ENCODE results near the gene SPOCK3.

SPOCK3 gene

DNA sequence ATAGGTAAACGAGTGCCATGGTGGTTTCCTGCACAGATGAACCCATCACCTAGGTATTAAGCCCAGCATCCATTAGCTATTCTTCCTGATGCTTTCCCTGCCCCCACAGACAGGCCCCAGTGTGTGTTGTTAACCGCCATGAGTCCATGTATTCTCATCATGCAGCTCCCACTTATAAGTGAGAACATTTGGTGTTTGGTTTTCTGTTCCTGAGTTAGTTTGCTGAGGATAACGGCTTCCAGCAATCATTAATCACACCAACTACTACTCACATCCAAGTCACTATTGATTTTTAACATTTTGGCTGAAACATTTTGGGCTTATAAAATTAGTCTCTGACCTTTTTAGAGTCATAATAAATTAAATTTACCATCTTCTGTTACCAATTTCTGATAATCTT, 205.3 kb downstream of the SPOCK3 start:
- H3K4me1 ChIP-seq (ENCODE audit: insufficient read depth, insufficient read length), result no peaks in the 10 kb centered on the region
- no peak overlapping the region for H3K9ac ChIP-seq (ENCODE audit: insufficient read length, low read depth)
- H3K4me3 ChIP-seq (ENCODE audit: insufficient read length, low read depth), result no peak overlapping the region
- TF ChIP-seq SUZ12 (IDR thresholded peaks at IDR 0.05; ENCODE audit: extremely low read depth, insufficient read depth, insufficient read length), result no peak
- TF ChIP-seq ZNF274 (IDR thresholded peaks at IDR 0.05; ENCODE audit: low read depth, low read length), result no peak
- H3K36me3 ChIP-seq (ENCODE audit: insufficient read depth, insufficient read length, low read length), result no peaks in the 10 kb centered on the region
- no peaks in the 10 kb centered on the region for H3K9me3 ChIP-seq (ENCODE audit: insufficient read depth, low read length)
- no peaks in the 10 kb centered on the region for H3K27me3 ChIP-seq (ENCODE audit: insufficient read depth, insufficient read length)
- no peak for DNase-seq (ENCODE audit: low read depth, low spot score)

DNA sequence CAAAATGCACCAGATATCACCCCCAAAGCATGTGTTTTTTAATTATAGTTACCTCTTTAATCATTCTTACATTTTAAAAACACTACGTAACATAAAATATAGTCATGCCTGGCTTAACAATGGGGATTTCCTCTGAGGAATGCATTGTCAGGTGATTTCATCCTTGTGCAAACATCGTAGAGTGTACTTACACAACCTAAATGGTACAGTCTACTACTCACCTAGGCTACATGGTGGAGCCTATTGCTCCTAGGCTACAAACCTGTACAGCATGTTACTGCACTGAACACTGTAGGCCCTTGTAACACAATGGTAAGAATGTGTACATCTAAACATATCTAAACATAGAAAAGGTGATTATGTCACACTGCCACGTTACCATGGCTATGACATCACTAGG, 208.6 kb downstream of the SPOCK3 start:
- Histone ChIP-seq H3K36me3 (ENCODE audit: insufficient read depth, insufficient read length, low read length) (no peaks in the 10 kb centered on the region), H3K4me1 (ENCODE audit: insufficient read depth, insufficient read length) (no peaks in the 10 kb centered on the region), H3K9me3 (ENCODE audit: insufficient read depth, low read length) (no peaks in the 10 kb centered on the region), H3K27me3 (ENCODE audit: insufficient read depth, insufficient read length) (no peaks in the 10 kb centered on the region), H3K9ac (ENCODE audit: insufficient read length, low read depth) (no peak overlapping the region), H3K4me3 (ENCODE audit: insufficient read length, low read depth) (no peak overlapping the region)
- no peak for TF ChIP-seq YY1 (IDR thresholded peaks at IDR 0.05; ENCODE audit: insufficient read depth, insufficient read length)
- no peak for TF ChIP-seq SUZ12 (IDR thresholded peaks at IDR 0.05; ENCODE audit: extremely low read depth, insufficient read depth, insufficient read length)
- no peak for TF ChIP-seq ZNF274 (IDR thresholded peaks at IDR 0.05; ENCODE audit: low read depth, low read length)
- DNase-seq (ENCODE audit: low read depth, low spot score), result no peak

DNA sequence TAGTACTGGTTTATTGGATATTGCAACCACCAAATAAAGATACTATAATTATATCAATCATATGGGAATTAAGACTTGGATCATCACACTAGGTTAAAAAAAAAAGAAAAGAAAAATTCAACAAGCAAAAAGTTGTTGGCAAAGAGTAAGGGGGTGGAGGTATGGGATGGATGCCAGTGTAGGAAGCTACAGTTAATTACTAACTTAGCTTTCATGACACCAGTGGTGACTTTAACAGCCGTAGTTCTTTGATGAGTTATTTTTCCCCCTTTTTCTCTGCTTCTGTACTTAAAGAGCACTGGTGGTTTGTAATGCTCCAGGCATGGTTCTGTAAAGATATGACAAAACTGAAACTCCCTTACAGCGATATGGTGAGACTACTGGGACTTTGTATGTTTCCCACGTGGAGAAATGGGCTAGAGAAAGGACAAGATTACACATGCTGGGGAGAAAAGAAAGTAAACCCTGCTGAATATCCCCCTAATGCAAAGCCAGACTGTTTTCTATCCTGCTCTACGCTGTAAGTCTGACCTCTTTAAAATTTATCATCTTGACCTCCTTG, 210.8 kb downstream of the SPOCK3 start:
- TF ChIP-seq ZNF274 (IDR thresholded peaks at IDR 0.05; ENCODE audit: low read depth, low read length) (no peak), YY1 (IDR thresholded peaks at IDR 0.05; ENCODE audit: insufficient read depth, insufficient read length) (no peak), SUZ12 (IDR thresholded peaks at IDR 0.05; ENCODE audit: extremely low read depth, insufficient read depth, insufficient read length) (no peak)
- Histone ChIP-seq H3K9ac (ENCODE audit: insufficient read length, low read depth) (no peak overlapping the region), H3K27me3 (ENCODE audit: insufficient read depth, insufficient read length) (no peaks in the 10 kb centered on the region), H3K4me1 (ENCODE audit: insufficient read depth, insufficient read length) (no peaks in the 10 kb centered on the region), H3K36me3 (ENCODE audit: insufficient read depth, insufficient read length, low read length) (no peaks in the 10 kb centered on the region), H3K9me3 (ENCODE audit: insufficient read depth, low read length) (no peaks in the 10 kb centered on the region), H3K4me3 (ENCODE audit: insufficient read length, low read depth) (no peak overlapping the region)
- DNase-seq (ENCODE audit: low read depth, low spot score), result no peak

DNA sequence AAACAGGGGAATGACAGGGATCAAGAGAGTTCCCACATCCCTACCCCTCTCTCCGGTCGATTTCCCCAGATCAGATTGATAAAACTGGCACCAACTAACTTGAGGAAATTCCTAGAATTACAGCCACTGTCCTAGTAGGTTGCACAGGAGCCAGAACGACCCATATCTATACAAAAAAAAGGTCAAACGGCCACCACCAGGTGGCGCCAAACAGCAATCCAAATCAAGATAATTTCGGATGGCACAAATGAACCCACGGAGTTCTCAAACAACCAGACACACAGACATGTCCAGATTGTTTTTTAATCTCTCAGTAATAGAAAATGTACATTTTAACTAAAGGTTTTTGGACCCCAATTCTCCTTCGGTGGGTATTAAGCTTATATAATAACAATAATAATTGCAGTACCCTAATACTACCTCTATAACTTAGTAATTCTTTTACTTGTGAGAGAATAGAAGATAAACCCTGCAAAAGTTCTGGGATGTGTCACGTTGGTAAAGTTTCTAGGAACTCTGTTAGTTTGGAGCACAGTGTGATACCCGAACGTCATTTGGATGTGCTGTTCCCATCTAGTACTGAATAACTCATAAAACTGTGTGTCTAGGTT, 212.6 kb downstream of the SPOCK3 start:
- DNase-seq (ENCODE audit: low read depth, low spot score), result peak; percentile 44
- TF ChIP-seq SUZ12 (IDR thresholded peaks at IDR 0.05; ENCODE audit: extremely low read depth, insufficient read depth, insufficient read length), result no peak
- no peak for TF ChIP-seq ZNF274 (IDR thresholded peaks at IDR 0.05; ENCODE audit: low read depth, low read length)
- no peak for TF ChIP-seq YY1 (IDR thresholded peaks at IDR 0.05; ENCODE audit: insufficient read depth, insufficient read length)
- H3K36me3 ChIP-seq (ENCODE audit: insufficient read depth, insufficient read length, low read length), result no peaks in the 10 kb centered on the region
- H3K27me3 ChIP-seq (ENCODE audit: insufficient read depth, insufficient read length), result no peaks in the 10 kb centered on the region
- H3K9me3 ChIP-seq (ENCODE audit: insufficient read depth, low read length), result no peaks in the 10 kb centered on the region
- no peak overlapping the region for H3K4me3 ChIP-seq (ENCODE audit: insufficient read length, low read depth)
- no peak overlapping the region for H3K9ac ChIP-seq (ENCODE audit: insufficient read length, low read depth)
- H3K4me1 ChIP-seq (ENCODE audit: insufficient read depth, insufficient read length), result no peaks in the 10 kb centered on the region

DNA sequence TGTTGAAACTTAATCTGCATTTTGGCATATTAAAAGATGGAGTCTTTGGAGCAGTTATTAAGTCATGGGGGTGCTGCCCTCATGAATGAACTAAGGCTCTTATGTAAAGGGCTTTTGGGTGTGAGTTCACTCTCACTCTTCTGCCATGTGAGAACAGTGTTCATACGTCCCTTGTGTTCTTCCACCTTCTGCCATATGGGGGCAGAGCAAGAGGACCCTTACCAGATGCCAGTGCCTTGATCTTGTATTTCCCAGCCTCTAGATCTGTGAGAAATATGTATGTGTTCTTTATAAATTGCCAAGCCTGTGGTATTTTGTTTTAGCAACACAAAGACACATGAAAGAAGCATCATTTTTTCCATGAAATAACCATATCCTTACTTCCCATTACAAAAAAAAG, 213.9 kb downstream of the SPOCK3 start:
- no peaks in the 10 kb centered on the region for H3K4me1 ChIP-seq (ENCODE audit: insufficient read depth, insufficient read length)
- no peak overlapping the region for H3K4me3 ChIP-seq (ENCODE audit: insufficient read length, low read depth)
- H3K9ac ChIP-seq (ENCODE audit: insufficient read length, low read depth), result no peak overlapping the region
- H3K27me3 ChIP-seq (ENCODE audit: insufficient read depth, insufficient read length), result no peaks in the 10 kb centered on the region
- no peaks in the 10 kb centered on the region for H3K9me3 ChIP-seq (ENCODE audit: insufficient read depth, low read length)
- H3K36me3 ChIP-seq (ENCODE audit: insufficient read depth, insufficient read length, low read length), result no peaks in the 10 kb centered on the region
- no peak for TF ChIP-seq SUZ12 (IDR thresholded peaks at IDR 0.05; ENCODE audit: extremely low read depth, insufficient read depth, insufficient read length)
- no peak for TF ChIP-seq YY1 (IDR thresholded peaks at IDR 0.05; ENCODE audit: insufficient read depth, insufficient read length)
- no peak for DNase-seq (ENCODE audit: low read depth, low spot score)

DNA sequence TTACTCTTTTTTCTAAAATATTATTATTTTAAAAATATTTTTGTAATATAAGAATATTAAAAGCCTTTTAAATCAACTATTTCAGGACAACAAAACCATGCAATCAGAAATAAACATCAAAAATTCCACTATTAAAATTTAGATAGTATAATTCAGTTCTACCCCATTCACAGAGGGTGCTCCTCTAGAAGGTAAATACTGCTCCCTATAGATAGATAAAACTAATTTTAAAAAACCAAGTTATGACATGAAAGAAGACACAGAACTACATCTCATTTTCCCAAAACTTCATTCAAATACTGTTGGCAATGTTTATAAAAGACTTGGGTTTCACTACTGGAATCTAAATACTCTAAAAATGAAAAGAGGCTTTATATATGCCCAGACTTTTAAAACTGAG, 219.3 kb downstream of the SPOCK3 start:
- H3K36me3 ChIP-seq (ENCODE audit: insufficient read depth, insufficient read length, low read length), result no peaks in the 10 kb centered on the region
- H3K27me3 ChIP-seq (ENCODE audit: insufficient read depth, insufficient read length), result no peaks in the 10 kb centered on the region
- H3K4me3 ChIP-seq (ENCODE audit: insufficient read length, low read depth), result no peak overlapping the region
- TF ChIP-seq ZNF274 (IDR thresholded peaks at IDR 0.05; ENCODE audit: low read depth, low read length), result no peak
- H3K4me1 ChIP-seq (ENCODE audit: insufficient read depth, insufficient read length), result no peaks in the 10 kb centered on the region
- no peaks in the 10 kb centered on the region for H3K9me3 ChIP-seq (ENCODE audit: insufficient read depth, low read length)
- no peak overlapping the region for H3K9ac ChIP-seq (ENCODE audit: insufficient read length, low read depth)
- DNase-seq (ENCODE audit: low read depth, low spot score), result no peak

DNA sequence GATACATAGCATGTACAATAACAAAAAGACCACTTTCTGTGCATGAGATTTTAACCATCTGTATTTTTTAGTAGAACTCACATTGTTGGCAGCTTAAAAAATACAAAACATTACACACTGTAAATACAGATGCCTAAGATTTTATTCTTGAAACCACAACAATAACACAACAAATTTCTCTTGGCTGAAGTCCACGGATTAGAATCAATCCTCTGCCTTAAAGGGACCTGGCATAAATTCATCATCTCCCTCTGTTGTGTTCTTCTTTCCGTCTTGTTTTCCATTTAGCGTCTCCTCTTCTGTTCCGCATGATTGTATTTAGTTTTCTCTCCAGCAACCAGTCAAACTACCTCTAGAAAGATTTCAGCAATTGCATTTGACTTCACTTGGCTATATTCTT, 231.0 kb downstream of the SPOCK3 start:
- Histone ChIP-seq H3K27me3 (ENCODE audit: insufficient read depth, insufficient read length) (no peaks in the 10 kb centered on the region), H3K36me3 (ENCODE audit: insufficient read depth, insufficient read length, low read length) (no peaks in the 10 kb centered on the region), H3K4me1 (ENCODE audit: insufficient read depth, insufficient read length) (no peaks in the 10 kb centered on the region), H3K9ac (ENCODE audit: insufficient read length, low read depth) (no peak overlapping the region), H3K4me3 (ENCODE audit: insufficient read length, low read depth) (no peak overlapping the region), H3K9me3 (ENCODE audit: insufficient read depth, low read length) (no peaks in the 10 kb centered on the region)
- TF ChIP-seq YY1 (IDR thresholded peaks at IDR 0.05; ENCODE audit: insufficient read depth, insufficient read length), result no peak
- no peak for TF ChIP-seq ZNF274 (IDR thresholded peaks at IDR 0.05; ENCODE audit: low read depth, low read length)
- TF ChIP-seq SUZ12 (IDR thresholded peaks at IDR 0.05; ENCODE audit: extremely low read depth, insufficient read depth, insufficient read length), result no peak
- DNase-seq (ENCODE audit: low read depth, low spot score), result no peak

Measured in NT2/D1 (cell line).